ENCODE measurements around the gene HLA-C.

- TF ChIP-seq ATF6 (CRISPR knock-in tag; IDR thresholded peaks at IDR 0.05) (no peak), FOXM1 (IDR thresholded peaks at IDR 0.05; ENCODE audit: low read depth) (no peak), FOXM1 (CRISPR knock-in tag; IDR thresholded peaks at IDR 0.05; ENCODE audit: low read depth) (no peak)
Observed at GRCh38 chr6:31227143-31227542, 44.7 kb downstream of the HLA-C start.
